ENCODE data around the gene LSAMP.

The LSAMP gene

DNA sequence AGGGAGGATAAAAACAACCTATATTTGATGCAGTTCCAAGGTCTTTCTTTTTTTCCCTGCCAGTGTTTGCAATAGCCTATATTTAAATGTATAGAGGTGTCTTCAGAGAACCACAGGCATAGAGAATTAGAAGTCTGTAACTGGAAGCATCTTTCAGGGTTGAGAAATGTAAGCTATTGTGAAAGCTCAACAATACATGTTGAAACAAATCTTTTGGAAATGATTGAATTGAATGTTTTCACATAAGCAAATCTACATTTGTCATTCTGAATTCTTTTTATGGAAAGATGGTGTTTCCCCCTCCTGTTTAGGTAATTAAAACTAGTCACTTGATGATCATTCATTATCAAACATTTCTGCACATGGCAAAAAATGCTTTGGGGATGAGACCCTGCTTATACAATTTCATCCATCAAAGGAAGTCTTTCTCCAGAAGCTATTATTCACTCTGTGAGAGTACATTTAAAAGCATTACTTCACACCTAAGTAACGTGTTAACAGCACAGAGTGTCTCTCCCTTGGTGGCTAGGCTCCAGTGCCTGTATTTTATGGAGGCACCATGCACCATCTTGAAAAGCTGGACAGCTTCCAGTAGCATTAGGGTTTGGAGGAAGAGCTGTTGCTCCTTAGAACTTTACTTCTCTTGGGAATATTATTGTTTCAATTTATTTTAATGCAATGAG lies 406.2 kb downstream of the LSAMP start:
- no peaks in the 10 kb centered on the region for H3K27me3 Mint-ChIP-seq
- H3K27ac Mint-ChIP-seq, result no peak overlapping the region
- ATAC-seq (no peak), DNase-seq (no peak)
- no peaks in the 10 kb centered on the region for H3K4me1 Mint-ChIP-seq
- no peak overlapping the region for H3K4me3 Mint-ChIP-seq
- H3K9me3 Mint-ChIP-seq, result no peaks in the 10 kb centered on the region
- no peaks in the 10 kb centered on the region for H3K36me3 Mint-ChIP-seq (ENCODE audit: low read depth)

DNA sequence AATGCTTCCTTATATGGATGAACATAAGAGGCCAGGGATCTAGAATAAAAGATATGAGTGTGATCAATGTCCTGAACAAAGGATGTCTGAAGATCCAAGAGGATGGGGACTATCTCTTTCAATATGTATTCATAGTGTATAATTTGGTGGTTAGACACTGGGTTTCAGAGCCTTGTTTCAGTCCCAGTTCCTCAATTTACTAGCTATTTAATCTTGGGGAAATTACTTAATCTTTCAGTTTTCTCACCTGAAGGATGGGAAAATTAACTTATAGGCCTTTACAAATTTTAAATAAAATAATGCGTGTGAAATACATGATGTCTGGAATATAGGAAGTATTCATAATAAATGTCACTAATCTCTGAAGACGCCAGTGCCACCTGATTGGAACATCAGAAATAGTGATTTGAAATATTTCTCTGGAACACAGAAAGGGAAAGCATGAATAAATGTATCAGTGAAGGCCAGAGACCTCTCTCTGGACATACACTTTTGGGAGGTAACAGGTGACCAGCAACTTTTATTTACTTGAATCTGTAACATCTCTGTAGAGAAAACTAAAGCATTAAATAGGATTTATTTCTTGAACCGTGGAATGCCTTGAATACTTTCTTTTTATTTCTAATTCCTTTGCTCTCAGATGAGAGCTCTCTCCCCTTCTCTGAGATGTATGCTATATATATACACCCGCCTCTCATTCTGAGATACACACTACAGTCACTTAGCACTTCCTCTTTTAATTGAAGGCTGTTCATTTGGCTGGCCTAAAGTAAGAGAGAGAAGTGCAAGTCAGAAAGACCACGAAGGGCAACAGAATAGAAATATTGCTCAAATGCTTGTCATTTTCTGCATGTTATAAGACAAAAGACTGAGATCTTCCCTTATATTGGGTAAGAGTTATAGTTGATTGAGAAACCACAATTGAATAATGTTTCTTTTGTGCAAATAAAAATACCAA lies 407.1 kb downstream of the LSAMP start:
- H3K4me3 Mint-ChIP-seq, result no peak overlapping the region
- ATAC-seq (no peak), DNase-seq (no peak)
- H3K9me3 Mint-ChIP-seq, result no peaks in the 10 kb centered on the region
- no peaks in the 10 kb centered on the region for H3K36me3 Mint-ChIP-seq (ENCODE audit: low read depth)
- no peaks in the 10 kb centered on the region for H3K27me3 Mint-ChIP-seq
- H3K4me1 Mint-ChIP-seq, result no peaks in the 10 kb centered on the region
- no peak overlapping the region for H3K27ac Mint-ChIP-seq

DNA sequence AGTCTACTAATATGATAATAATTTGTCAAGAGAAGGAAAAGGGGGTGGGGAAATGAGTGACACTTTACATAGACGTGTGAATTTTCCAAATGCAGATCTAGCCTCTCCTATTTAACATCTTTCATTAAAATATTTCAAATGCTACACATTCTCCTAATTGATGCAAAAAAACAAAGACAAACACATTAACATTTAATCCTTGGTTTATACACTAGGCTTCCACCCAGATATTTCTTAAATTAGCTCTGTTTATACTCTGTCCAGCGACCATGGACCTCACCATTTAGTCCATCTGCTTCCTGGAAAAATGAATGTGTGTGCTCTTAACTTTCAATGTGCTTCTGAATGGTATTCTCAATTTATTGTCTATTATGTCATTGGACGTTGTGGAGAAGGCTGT lies 409.9 kb downstream of the LSAMP start:
- H3K4me3 Mint-ChIP-seq, result no peak overlapping the region
- H3K27ac Mint-ChIP-seq, result no peak overlapping the region
- no peak for ATAC-seq
- no peaks in the 10 kb centered on the region for H3K9me3 Mint-ChIP-seq
- no peaks in the 10 kb centered on the region for H3K4me1 Mint-ChIP-seq
- no peaks in the 10 kb centered on the region for H3K36me3 Mint-ChIP-seq (ENCODE audit: low read depth)
- DNase-seq, result no peak
- H3K27me3 Mint-ChIP-seq, result no peaks in the 10 kb centered on the region

DNA sequence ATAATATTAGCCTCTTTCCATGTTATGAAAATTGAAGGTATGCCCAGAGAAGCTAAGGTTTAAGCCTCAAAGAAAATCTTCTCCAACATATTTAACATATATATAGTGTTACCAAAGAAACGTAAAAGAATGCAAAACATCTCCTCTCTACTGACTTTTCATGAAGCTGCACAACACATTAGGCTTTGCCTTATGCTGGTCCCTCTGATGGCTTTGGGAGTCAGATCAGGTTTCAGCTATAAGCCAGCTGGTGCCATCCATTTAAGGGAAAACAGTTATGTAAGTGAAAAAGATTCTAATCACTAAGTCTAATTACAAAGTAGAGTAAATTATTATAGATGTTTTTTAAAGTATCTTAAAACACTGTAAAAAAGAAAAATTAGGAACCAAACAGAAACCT lies 410.5 kb downstream of the LSAMP start:
- Mint-ChIP-seq H3K27ac (no peak overlapping the region), H3K4me3 (no peak overlapping the region), H3K27me3 (no peaks in the 10 kb centered on the region), H3K36me3 (ENCODE audit: low read depth) (no peaks in the 10 kb centered on the region), H3K4me1 (no peaks in the 10 kb centered on the region), H3K9me3 (no peaks in the 10 kb centered on the region)
- no peak for DNase-seq
- no peak for ATAC-seq

- H3K27ac Mint-ChIP-seq, result no peak overlapping the region
- DNase-seq (no peak), ATAC-seq (no peak)
- H3K36me3 Mint-ChIP-seq (ENCODE audit: low read depth), result no peaks in the 10 kb centered on the region
- H3K4me1 Mint-ChIP-seq, result no peaks in the 10 kb centered on the region
- no peaks in the 10 kb centered on the region for H3K9me3 Mint-ChIP-seq
- no peak overlapping the region for H3K4me3 Mint-ChIP-seq
- no peaks in the 10 kb centered on the region for H3K27me3 Mint-ChIP-seq
Observed at GRCh38 chr3:116034086-116034485, 411.2 kb downstream of the LSAMP start.

DNA sequence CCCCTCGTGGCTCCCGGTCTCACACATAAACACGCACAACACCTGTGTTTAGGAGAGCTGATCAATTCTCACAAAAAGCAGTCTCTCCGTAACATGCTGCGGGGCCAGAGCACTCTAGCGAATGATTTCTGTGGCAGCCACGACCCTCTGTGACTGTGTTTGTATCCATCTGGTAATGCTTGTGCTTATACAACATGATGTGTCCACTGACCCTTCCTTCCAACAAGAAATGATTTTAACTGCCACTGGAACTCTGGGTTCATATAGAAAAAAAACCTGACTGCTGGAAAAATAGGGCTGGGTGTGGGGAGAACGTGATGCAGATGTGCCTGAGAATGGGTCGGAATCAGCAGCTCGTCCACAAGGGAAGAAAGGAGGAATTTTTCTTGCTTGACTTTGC lies 411.8 kb downstream of the LSAMP start:
- no peaks in the 10 kb centered on the region for H3K4me1 Mint-ChIP-seq
- no peak for DNase-seq

GRCh38 chr3:116032176-116032575 lies 413.1 kb downstream of the LSAMP start:
- Mint-ChIP-seq H3K27me3 (no peaks in the 10 kb centered on the region), H3K4me1 (no peaks in the 10 kb centered on the region), H3K27ac (no peak overlapping the region), H3K36me3 (ENCODE audit: low read depth) (no peaks in the 10 kb centered on the region), H3K4me3 (no peak overlapping the region), H3K9me3 (no peaks in the 10 kb centered on the region)
- no peak for DNase-seq
- ATAC-seq, result no peak

More for the DNA sequence above, 411.8 kb downstream of the LSAMP start:
- Mint-ChIP-seq H3K27ac (no peak overlapping the region), H3K27me3 (no peaks in the 10 kb centered on the region), H3K9me3 (no peaks in the 10 kb centered on the region), H3K4me3 (no peak overlapping the region), H3K36me3 (ENCODE audit: low read depth) (no peaks in the 10 kb centered on the region)
- ATAC-seq, result no peak

GRCh38 chr3:116030131-116030850 lies 415.0 kb downstream of the LSAMP start:
- Mint-ChIP-seq H3K27me3 (no peaks in the 10 kb centered on the region), H3K36me3 (ENCODE audit: low read depth) (no peaks in the 10 kb centered on the region), H3K9me3 (no peaks in the 10 kb centered on the region), H3K4me3 (no peak overlapping the region), H3K4me1 (no peaks in the 10 kb centered on the region), H3K27ac (no peak overlapping the region)
- ATAC-seq (no peak), DNase-seq (no peak)

GRCh38 chr3:116029266-116029665 lies 416.0 kb downstream of the LSAMP start:
- Mint-ChIP-seq H3K4me3 (no peak overlapping the region), H3K27ac (no peak overlapping the region), H3K27me3 (no peaks in the 10 kb centered on the region), H3K9me3 (no peaks in the 10 kb centered on the region), H3K4me1 (no peaks in the 10 kb centered on the region), H3K36me3 (ENCODE audit: low read depth) (no peaks in the 10 kb centered on the region)
- no peak for ATAC-seq
- DNase-seq, result no peak

GRCh38 chr3:116028157-116028556 lies 417.1 kb downstream of the LSAMP start:
- Mint-ChIP-seq H3K9me3 (no peaks in the 10 kb centered on the region), H3K4me3 (no peak overlapping the region), H3K27me3 (no peaks in the 10 kb centered on the region), H3K36me3 (ENCODE audit: low read depth) (no peaks in the 10 kb centered on the region), H3K27ac (no peak overlapping the region), H3K4me1 (no peaks in the 10 kb centered on the region)
- no peak for DNase-seq
- no peak for ATAC-seq

- Mint-ChIP-seq H3K27me3 (no peaks in the 10 kb centered on the region), H3K4me3 (no peak overlapping the region), H3K4me1 (no peaks in the 10 kb centered on the region), H3K27ac (no peak overlapping the region), H3K36me3 (ENCODE audit: low read depth) (no peaks in the 10 kb centered on the region), H3K9me3 (no peaks in the 10 kb centered on the region)
- ATAC-seq, result no peak
- DNase-seq, result no peak
Observed at GRCh38 chr3:116020989-116021388, 424.3 kb downstream of the LSAMP start.

DNA sequence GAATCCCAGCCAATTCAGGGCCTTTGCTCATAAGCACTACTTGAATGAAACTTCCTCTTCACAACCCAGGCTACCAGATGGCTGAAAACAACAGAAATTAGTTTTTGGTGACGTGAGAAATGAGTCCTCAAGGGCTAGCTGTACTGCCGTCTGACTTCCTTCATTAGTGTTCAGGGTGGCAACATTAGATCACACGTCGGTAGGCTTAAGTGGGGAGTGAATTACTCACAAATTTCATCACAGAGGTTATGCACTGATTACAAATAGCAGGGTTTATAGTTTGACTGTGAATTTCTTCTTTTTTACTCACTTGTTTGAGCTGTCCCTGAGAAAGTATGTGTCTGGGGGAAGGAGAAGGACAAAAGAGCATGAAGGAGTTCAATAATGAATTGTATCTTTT lies 424.8 kb downstream of the LSAMP start:
- DNase-seq (no peak), ATAC-seq (no peak)
- no peaks in the 10 kb centered on the region for H3K9me3 Mint-ChIP-seq
- H3K4me3 Mint-ChIP-seq, result no peak overlapping the region
- H3K27me3 Mint-ChIP-seq, result no peaks in the 10 kb centered on the region
- H3K4me1 Mint-ChIP-seq, result no peaks in the 10 kb centered on the region
- H3K36me3 Mint-ChIP-seq (ENCODE audit: low read depth), result no peaks in the 10 kb centered on the region
- H3K27ac Mint-ChIP-seq, result no peak overlapping the region

GRCh38 chr3:116019254-116019763 lies 426.0 kb downstream of the LSAMP start:
- no peak overlapping the region for H3K4me3 Mint-ChIP-seq
- H3K27ac Mint-ChIP-seq, result no peak overlapping the region
- H3K4me1 Mint-ChIP-seq, result no peaks in the 10 kb centered on the region
- no peaks in the 10 kb centered on the region for H3K27me3 Mint-ChIP-seq
- ATAC-seq (no peak), DNase-seq (no peak)
- no peaks in the 10 kb centered on the region for H3K9me3 Mint-ChIP-seq
- H3K36me3 Mint-ChIP-seq (ENCODE audit: low read depth), result no peaks in the 10 kb centered on the region

- H3K4me3 Mint-ChIP-seq, result no peak overlapping the region
- no peak overlapping the region for H3K27ac Mint-ChIP-seq
- no peaks in the 10 kb centered on the region for H3K36me3 Mint-ChIP-seq (ENCODE audit: low read depth)
- no peaks in the 10 kb centered on the region for H3K9me3 Mint-ChIP-seq
- ATAC-seq (no peak), DNase-seq (no peak)
- H3K27me3 Mint-ChIP-seq, result no peaks in the 10 kb centered on the region
- H3K4me1 Mint-ChIP-seq, result no peaks in the 10 kb centered on the region
Observed at GRCh38 chr3:116018646-116019045, 426.6 kb downstream of the LSAMP start.

Data from activated naive CD8-positive, alpha-beta T cell treated with anti-CD3 and anti-CD28 coated beads, Interleukin-2, amount 50 U/mL, for 24 hours (primary cell).